KOPT-K1 (cell line): Measurements from ENCODE around the gene MC1R.

Experiments
- H3K27ac ChIP-seq: fragments of 200-600 bp; sonication (generic); 2 replicates; pipeline ENCODE4 v1.5.1; 2016; ENCODE audit warnings: antibody characterized with exemption, mild to moderate bottlenecking, low read depth, low read length; ENCODE audit not compliant: poor library complexity, severe bottlenecking
- H3K36me3 ChIP-seq: fragments of 200-600 bp; sonication (generic); 2 replicates; pipeline ENCODE4 v1.5.1; 2017; ENCODE audit warnings: antibody characterized with exemption, mild to moderate bottlenecking, low read length, moderate library complexity; ENCODE audit not compliant: insufficient read depth
- H3K9me3 ChIP-seq: fragments of 200-600 bp; sonication (generic); 2 replicates; pipeline ENCODE4 v1.5.1; 2017; ENCODE audit warnings: antibody characterized with exemption, low read length, mild to moderate bottlenecking; ENCODE audit not compliant: insufficient read depth, poor library complexity, severe bottlenecking

Gene MC1R

GRCh38 chr16:89890886-89891657 is 27.6 kb upstream of the MC1R start:
- Histone ChIP-seq H3K9me3 (no peaks in the 10 kb centered on the region), H3K27ac (no peak overlapping the region), H3K36me3 (peaks cover 99% of the 10 kb centered on the region)

DNA sequence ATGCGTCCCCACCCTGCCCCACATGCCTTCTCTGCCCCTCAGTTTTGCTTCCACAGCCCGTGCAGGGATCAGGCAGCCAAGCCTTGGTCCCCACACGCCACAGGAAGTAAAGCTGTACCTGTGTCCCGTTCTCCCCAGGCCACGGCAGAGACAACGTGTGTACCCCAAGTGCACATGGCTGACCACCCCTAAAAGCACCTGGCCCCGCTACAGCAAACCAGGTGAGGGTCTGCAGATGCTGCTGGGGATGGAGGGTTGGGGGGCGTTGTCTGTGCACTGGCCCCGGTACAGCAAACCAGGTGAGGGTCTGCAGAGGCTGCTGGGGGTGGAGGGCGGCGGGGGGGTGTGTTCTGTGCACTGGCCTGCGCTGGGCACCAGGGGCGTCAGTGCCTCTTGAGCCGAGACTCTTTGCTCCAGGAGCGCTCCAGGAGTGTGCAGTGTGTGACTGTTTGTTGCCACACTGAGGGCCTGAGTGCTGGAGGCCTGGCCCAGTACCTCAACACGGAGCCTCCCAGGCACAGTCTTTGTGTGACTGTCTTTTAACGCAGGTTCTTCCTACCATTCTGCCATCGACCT is 26.5 kb upstream of the MC1R start:
- peaks cover 100% of the 10 kb centered on the region for H3K36me3 ChIP-seq

GRCh38 chr16:89892635-89893034 is 26.0 kb upstream of the MC1R start:
- Histone ChIP-seq H3K27ac (no peak overlapping the region), H3K9me3 (no peaks in the 10 kb centered on the region), H3K36me3 (peaks cover 100% of the 10 kb centered on the region)

More for the DNA sequence above, 26.5 kb upstream of the MC1R start:
- H3K27ac ChIP-seq, result no peak overlapping the region
- no peaks in the 10 kb centered on the region for H3K9me3 ChIP-seq

- H3K36me3 ChIP-seq, result peaks cover 99% of the 10 kb centered on the region
- H3K27ac ChIP-seq, result no peak overlapping the region
- H3K9me3 ChIP-seq, result no peaks in the 10 kb centered on the region
These were observed 24.8 kb upstream of the MC1R start for GRCh38 chr16:89893642-89894548.

- peaks cover 99% of the 10 kb centered on the region for H3K36me3 ChIP-seq
- H3K27ac ChIP-seq, result no peak overlapping the region
- H3K9me3 ChIP-seq, result no peaks in the 10 kb centered on the region
These were observed 23.0 kb upstream of the MC1R start for GRCh38 chr16:89895482-89896250.

- no peak overlapping the region for H3K27ac ChIP-seq
- H3K9me3 ChIP-seq, result no peaks in the 10 kb centered on the region
- peaks cover 90% of the 10 kb centered on the region for H3K36me3 ChIP-seq
These were observed 21.5 kb upstream of the MC1R start for GRCh38 chr16:89897204-89897603.

DNA sequence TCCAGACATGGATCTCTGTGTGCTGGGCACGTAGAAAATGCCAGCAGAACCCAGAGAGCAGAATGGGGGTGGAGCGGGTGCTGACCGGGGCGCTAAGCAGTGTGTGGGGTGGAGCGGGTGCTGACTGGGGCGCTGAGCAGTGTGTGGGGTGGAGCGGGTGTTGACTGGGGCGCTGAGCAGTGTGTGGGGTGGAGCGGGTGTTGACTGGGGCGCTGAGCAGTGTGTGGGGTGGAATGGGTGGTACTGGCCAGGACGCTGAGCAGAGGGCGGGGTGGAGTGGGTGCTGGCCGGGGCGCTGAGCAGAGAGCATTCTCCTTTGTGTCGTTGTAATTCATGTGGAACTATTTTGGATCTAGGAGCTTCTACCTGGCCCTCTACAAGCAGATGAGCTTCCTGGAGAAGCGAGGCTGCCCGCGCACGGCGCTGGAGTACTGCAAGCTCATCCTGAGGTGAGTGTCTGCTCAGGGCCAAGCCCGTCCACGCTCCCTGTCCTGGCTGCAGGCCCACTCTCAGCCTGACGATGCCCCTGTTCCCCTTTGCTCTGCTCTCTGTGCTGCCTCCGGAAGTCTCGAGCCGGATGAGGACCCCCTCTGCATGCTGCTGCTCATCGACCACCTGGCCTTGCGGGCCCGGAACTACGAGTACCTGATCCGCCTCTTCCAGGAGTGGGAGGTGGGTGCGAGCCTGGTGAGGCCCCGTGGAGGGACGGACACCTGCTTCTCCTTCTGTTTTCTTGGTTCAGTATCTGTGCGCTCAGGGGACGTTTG is 20.3 kb upstream of the MC1R start:
- H3K27ac ChIP-seq, result no peak overlapping the region
- peaks cover 85% of the 10 kb centered on the region for H3K36me3 ChIP-seq
- no peaks in the 10 kb centered on the region for H3K9me3 ChIP-seq

DNA sequence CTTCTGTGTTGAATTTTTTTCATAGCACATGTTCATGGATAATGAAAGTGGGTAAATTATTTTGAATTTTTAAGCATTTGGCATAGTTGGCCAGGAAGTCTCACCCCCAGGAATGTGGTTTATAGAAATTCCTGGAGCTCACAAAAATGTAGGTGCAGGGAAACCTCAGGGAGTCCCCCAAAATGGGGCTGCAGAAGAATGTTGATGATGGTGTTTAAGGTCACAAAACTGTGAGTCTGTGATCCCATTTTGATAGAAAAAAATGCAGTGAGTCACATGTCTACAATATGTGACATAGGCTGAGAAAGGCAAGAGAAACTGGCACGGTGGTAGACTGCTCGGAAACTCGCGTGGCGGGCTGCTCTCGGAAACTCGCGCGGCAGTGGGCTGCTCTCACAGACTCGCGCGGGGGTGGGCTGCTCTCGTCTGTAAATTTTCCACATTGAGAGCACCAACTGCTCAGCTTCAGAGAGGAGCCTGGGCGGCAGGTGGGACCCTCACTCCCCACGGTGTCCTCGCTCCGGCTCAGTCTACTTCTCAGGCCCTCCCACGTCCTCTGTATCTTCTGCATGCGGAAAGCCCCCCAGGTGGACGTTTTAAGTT is 18.7 kb upstream of the MC1R start:
- peaks cover 85% of the 10 kb centered on the region for H3K36me3 ChIP-seq
- H3K27ac ChIP-seq, result no peak overlapping the region
- no peaks in the 10 kb centered on the region for H3K9me3 ChIP-seq

DNA sequence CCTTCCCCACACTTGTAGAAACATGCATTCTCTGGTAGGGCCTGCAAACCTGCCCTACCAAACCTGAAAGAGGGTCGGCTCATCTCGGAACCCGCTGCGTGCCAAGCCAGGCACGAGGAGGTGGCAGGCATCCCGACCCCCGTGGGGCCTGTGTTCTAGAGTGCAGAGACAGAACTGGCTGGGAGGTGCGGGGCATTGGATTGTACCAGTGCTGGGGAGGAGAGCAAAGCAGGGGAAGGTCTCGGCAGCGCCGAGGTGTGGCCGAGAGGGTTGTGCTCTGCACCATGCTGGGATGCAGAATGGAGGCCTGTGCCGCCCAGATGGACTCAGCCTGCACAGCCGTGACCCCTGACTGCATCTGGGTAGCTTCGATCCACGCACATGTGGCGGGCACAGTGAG is 17.8 kb upstream of the MC1R start:
- Histone ChIP-seq H3K27ac (no peak overlapping the region), H3K9me3 (no peaks in the 10 kb centered on the region), H3K36me3 (peaks cover 85% of the 10 kb centered on the region)

- Histone ChIP-seq H3K9me3 (no peaks in the 10 kb centered on the region), H3K36me3 (peaks cover 81% of the 10 kb centered on the region), H3K27ac (no peak overlapping the region)
These were observed 15.7 kb upstream of the MC1R start for GRCh38 chr16:89902980-89903379.

GRCh38 chr16:89903908-89904515 is 14.7 kb upstream of the MC1R start:
- Histone ChIP-seq H3K36me3 (peaks cover 80% of the 10 kb centered on the region), H3K9me3 (no peaks in the 10 kb centered on the region), H3K27ac (no peak overlapping the region)

- Histone ChIP-seq H3K9me3 (no peaks in the 10 kb centered on the region), H3K36me3 (peaks cover 78% of the 10 kb centered on the region), H3K27ac (no peak overlapping the region)
These were observed 13.8 kb upstream of the MC1R start for GRCh38 chr16:89904606-89905510.
